ENCODE data around the gene ZBTB11. TPM values are rescaled to one million over a fixed set of nuclear protein-coding genes. Genes with fewer than 3 reads are reported as not detected.
"Not testable (repeated sequence)": the region's sequence is repeated elsewhere in the genome, so short reads cannot be mapped to it uniquely, and the experiment has no call there.

ZBTB11 gene
- total RNA-seq, 1 donor from 2014 or later, result 29.0 TPM

DNA sequence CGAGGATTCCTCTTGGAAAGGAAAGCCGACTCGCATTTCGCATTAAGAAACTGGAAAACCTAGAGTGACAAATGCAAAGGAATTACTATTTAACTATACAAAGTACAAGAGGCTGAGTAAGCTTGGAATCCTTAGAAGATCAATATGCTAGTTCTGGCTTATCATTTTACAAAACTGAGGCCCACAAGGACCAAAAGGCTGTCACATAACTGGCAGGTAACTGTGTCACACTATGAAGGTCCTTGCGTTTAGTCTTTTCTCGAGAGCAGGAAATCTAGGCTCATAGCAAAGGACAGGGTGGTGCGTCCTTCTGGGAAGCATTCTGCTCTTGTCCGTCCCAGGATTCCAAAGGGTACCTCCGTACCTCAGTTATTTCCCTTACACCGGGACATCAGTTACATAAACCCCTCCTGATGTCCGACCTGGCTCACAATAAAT is 9.0 kb upstream of the ZBTB11 start:
- Mint-ChIP-seq H3K36me3 (ENCODE audit: low read depth) (peaks cover 32% of the 10 kb centered on the region), H3K27me3 (ENCODE audit: insufficient read depth) (no peaks in the 10 kb centered on the region), H3K4me1 (ENCODE audit: low read depth) (peaks cover 30% of the 10 kb centered on the region), H3K4me3 (peak overlapping the region; percentile 99), H3K27ac (peak overlapping the region; percentile 97), H3K9me3 (no peaks in the 10 kb centered on the region)
- intact Hi-C loops (cut with micrococcal nuclease), result loop anchor here (1.0 to 10.0 kb wide), 8 partner anchors 9 to 1351 kb away; partner anchors contain the start of genes CEP97, NIT2, NXPE3 and PCNP
- DNase-seq (ENCODE audit: low spot score), result no peak

DNA sequence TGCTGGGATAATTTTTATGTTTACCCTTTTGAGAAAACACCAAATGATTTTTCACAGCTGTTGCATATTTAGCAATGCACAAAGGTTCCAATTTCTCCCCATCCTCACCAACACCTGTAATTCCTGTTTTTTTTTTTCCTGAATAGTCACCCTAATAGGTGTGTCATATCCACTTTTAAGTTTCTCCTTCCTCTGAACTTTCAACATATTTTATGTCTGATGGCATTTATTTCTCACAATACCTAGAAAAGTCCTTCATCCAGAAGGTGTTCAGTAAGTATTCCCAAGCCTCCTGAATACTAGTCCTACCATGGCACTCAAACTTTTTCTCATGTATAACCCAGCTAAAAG is 8.1 kb upstream of the ZBTB11 start:
- no peak for DNase-seq (ENCODE audit: low spot score)
- Mint-ChIP-seq H3K9me3 (no peaks in the 10 kb centered on the region), H3K36me3 (ENCODE audit: low read depth) (peaks cover 37% of the 10 kb centered on the region), H3K27me3 (ENCODE audit: insufficient read depth) (no peaks in the 10 kb centered on the region), H3K4me3 (peak overlapping the region; percentile 99), H3K4me1 (ENCODE audit: low read depth) (peaks cover 33% of the 10 kb centered on the region), H3K27ac (peak overlapping the region; percentile 97)
- intact Hi-C loops (cut with micrococcal nuclease), result loop anchor here (5.0 to 10.0 kb wide), 2 partner anchors 542 to 1350 kb away; partner anchors contain the start of gene NIT2

GRCh38 chr3:101680466-101680865 is 3.5 kb upstream of the ZBTB11 start:
- DNase-seq (ENCODE audit: low spot score), result no peak
- Mint-ChIP-seq H3K4me1 (ENCODE audit: low read depth) (peaks cover 38% of the 10 kb centered on the region), H3K9me3 (no peaks in the 10 kb centered on the region), H3K27ac (peak overlapping the region; percentile 70), H3K36me3 (ENCODE audit: low read depth) (peaks cover 40% of the 10 kb centered on the region), H3K27me3 (ENCODE audit: insufficient read depth) (no peaks in the 10 kb centered on the region), H3K4me3 (peak overlapping the region; percentile 22)
- intact Hi-C loops (cut with micrococcal nuclease), result loop anchor here (10.0 kb wide), 1 partner anchor 1346 kb away; the partner anchor contains the start of gene NIT2

GRCh38 chr3:101678837-101679236 is 1.9 kb upstream of the ZBTB11 start:
- not testable (repeated sequence) for H3K27me3 Mint-ChIP-seq (ENCODE audit: insufficient read depth); DNase-seq (ENCODE audit: low spot score); H3K4me3 Mint-ChIP-seq; H3K27ac Mint-ChIP-seq; H3K9me3 Mint-ChIP-seq
- Mint-ChIP-seq H3K36me3 (ENCODE audit: low read depth) (peaks cover 35% of the 10 kb centered on the region), H3K4me1 (ENCODE audit: low read depth) (peaks cover 41% of the 10 kb centered on the region)
- intact Hi-C loops (cut with micrococcal nuclease), result loop anchor here (5.0 kb wide), 4 partner anchors 258 to 1862 kb away; partner anchors contain the start of gene CMSS1

DNA sequence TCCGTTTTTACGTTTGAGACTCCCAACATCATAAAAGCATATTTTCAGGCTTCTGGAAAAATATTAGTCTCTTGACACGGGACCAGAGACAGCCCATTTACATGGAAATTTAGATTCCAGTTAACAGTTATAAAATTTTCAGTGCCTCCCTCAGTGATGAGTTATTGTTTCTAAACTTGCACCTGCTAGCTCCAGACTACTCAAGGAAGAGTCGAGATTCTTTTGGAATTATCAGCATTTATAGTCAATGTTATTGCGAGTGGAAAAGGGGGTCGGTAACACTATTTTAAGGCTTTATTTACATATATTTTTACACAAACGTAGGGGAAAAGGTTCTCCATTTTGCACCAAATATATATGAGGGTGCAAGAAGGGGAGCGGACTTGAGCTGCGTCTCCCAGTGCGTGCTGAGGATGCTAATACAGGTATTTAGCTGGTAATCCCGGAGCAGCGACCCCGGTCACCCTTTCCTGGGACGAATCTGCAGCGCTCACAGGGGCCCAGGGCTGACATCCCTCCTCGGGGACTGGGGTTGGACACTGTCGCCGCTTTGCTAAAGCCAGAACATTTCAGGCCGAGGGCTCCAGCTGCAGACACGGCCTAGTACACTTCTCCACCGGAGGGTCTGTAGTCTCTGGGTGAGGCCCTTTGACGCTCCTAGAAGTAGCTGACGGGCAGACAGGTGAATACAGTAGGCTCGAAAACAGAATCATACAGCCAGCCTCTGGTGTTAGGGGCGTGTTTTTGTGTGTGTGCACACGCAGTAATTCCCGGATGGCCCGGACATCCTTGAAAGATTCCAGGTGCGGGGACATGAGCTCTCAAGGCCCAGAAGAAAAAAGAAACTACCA is 729 bp upstream of the ZBTB11 start:
- peaks cover 51% of the 10 kb centered on the region for H3K4me1 Mint-ChIP-seq (ENCODE audit: low read depth)
- H3K27ac Mint-ChIP-seq, result peak overlapping the region; percentile 97
- intact Hi-C loops (cut with micrococcal nuclease), result loop anchor here (1.0 to 5.0 kb wide), 11 partner anchors 9 to 1860 kb away; partner anchors contain the start of genes CEP97, CMSS1, LNP1 and NXPE3
- DNase-seq (ENCODE audit: low spot score), result no peak
- H3K4me3 Mint-ChIP-seq, result peak overlapping the region; percentile 96
- H3K27me3 Mint-ChIP-seq (ENCODE audit: insufficient read depth), result no peaks in the 10 kb centered on the region
- peaks cover 35% of the 10 kb centered on the region for H3K36me3 Mint-ChIP-seq (ENCODE audit: low read depth)
- no peaks in the 10 kb centered on the region for H3K9me3 Mint-ChIP-seq

DNA sequence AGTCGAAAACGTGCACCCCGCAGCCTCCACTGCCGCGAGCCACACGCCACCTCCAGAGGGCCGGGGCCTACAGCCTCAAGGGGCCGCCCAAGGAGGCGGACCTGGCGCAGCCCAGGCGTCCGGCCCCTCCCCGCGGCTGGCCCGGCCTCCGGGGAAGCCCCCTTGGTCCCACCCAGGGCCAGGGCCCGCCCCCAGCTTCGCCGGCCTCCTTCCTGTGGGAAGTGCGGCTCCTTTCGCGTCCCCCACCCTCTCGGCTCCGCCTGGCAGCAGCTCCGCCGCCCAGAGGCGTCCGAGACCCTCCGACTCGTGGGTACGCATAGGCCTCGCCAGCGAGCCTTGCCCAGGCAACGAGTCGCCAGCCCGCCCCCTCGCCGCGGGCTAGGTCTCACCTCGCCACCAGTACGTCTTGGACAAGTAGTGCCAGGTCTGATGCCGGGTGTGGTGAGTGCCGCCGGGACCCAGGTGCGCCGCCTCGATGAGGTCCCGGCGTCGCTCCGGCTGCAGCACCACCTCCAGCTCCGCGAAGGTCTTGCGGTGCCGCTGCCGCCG is 642 bp downstream of the ZBTB11 start:
- intact Hi-C loops (cut with micrococcal nuclease), result loop anchor here (1.0 to 5.0 kb wide), 11 partner anchors 32 to 1859 kb away; partner anchors contain the start of genes CMSS1, LNP1, PCNP and SENP7
- peak overlapping the region; percentile 97 for H3K27ac Mint-ChIP-seq
- peaks cover 34% of the 10 kb centered on the region for H3K36me3 Mint-ChIP-seq (ENCODE audit: low read depth)
- no peaks in the 10 kb centered on the region for H3K9me3 Mint-ChIP-seq
- DNase-seq (ENCODE audit: low spot score), result peak; percentile 96
- H3K4me1 Mint-ChIP-seq (ENCODE audit: low read depth), result peaks cover 59% of the 10 kb centered on the region
- H3K4me3 Mint-ChIP-seq, result peak overlapping the region; percentile 96
- no peaks in the 10 kb centered on the region for H3K27me3 Mint-ChIP-seq (ENCODE audit: insufficient read depth)

DNA sequence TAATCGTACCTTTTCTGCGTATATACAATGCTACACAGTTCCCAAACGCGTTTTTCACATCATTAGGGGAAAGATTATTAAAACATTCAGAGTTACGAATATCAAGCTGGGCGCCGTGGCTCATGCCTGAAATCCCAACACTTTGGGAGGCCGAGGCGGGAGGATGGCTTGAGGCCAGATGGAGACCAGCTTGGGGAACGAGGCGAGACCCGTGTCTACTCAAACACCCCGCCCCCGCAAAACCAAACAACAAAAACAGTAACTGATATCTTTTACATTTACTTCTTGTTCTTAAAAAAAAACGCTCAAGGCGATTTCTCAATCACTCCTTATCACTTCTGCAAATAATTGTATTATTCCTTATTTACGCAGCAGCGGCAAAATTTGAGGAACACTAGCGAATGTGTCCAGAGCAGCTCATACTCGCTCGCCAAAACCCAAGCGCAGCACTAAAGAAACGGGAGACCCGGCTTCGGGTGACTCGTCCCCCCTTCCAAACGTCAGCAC is 1.2 kb downstream of the ZBTB11 start:
- peaks cover 59% of the 10 kb centered on the region for H3K4me1 Mint-ChIP-seq (ENCODE audit: low read depth)
- no peak for DNase-seq (ENCODE audit: low spot score)
- no peaks in the 10 kb centered on the region for H3K9me3 Mint-ChIP-seq
- H3K4me3 Mint-ChIP-seq, result peak overlapping the region; percentile 96
- no peaks in the 10 kb centered on the region for H3K27me3 Mint-ChIP-seq (ENCODE audit: insufficient read depth)
- H3K36me3 Mint-ChIP-seq (ENCODE audit: low read depth), result peaks cover 31% of the 10 kb centered on the region
- intact Hi-C loops (cut with micrococcal nuclease), result loop anchor here (1.0 to 5.0 kb wide), 11 partner anchors 31 to 1858 kb away; partner anchors contain the start of genes CMSS1, LNP1, PCNP and SENP7
- peak overlapping the region; percentile 90 for H3K27ac Mint-ChIP-seq

GRCh38 chr3:101674518-101674917 is 2.4 kb downstream of the ZBTB11 start:
- Mint-ChIP-seq H3K27ac (no peak overlapping the region), H3K36me3 (ENCODE audit: low read depth) (peaks cover 32% of the 10 kb centered on the region), H3K9me3 (no peaks in the 10 kb centered on the region), H3K4me1 (ENCODE audit: low read depth) (peaks cover 57% of the 10 kb centered on the region), H3K27me3 (ENCODE audit: insufficient read depth) (no peaks in the 10 kb centered on the region), H3K4me3 (peak overlapping the region; percentile 96)
- intact Hi-C loops (cut with micrococcal nuclease), result no loop called here
- DNase-seq (ENCODE audit: low spot score), result no peak

DNA sequence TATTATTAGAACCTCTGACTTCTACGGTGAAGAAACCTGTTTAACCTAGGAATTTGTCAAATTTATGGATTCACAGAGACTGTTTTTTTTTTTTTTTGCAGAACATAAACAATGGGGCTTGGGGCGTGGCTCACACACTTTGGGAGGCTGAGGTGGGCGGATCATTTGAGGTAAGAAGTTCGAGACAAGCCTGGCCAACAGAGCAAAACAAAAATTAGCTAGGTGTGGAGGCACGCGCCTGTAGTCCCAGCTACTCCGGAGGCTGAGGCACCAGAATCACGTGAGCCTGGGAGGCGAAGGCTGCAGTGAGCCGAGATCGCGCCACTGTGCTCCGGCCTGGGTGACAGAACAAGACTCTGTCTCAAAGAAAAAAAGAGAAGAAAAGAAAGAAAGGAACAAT is 3.0 kb downstream of the ZBTB11 start:
- no peaks in the 10 kb centered on the region for H3K9me3 Mint-ChIP-seq
- intact Hi-C loops (cut with micrococcal nuclease), result no loop called here
- DNase-seq (ENCODE audit: low spot score), result no peak
- no peaks in the 10 kb centered on the region for H3K27me3 Mint-ChIP-seq (ENCODE audit: insufficient read depth)
- H3K27ac Mint-ChIP-seq, result no peak overlapping the region
- H3K4me1 Mint-ChIP-seq (ENCODE audit: low read depth), result peaks cover 57% of the 10 kb centered on the region
- peaks cover 32% of the 10 kb centered on the region for H3K36me3 Mint-ChIP-seq (ENCODE audit: low read depth)
- peak overlapping the region; percentile 74 for H3K4me3 Mint-ChIP-seq

GRCh38 chr3:101671014-101671413 is 5.9 kb downstream of the ZBTB11 start:
- DNase-seq (ENCODE audit: low spot score), result no peak
- peaks cover 38% of the 10 kb centered on the region for H3K36me3 Mint-ChIP-seq (ENCODE audit: low read depth)
- no peaks in the 10 kb centered on the region for H3K9me3 Mint-ChIP-seq
- H3K4me1 Mint-ChIP-seq (ENCODE audit: low read depth), result peaks cover 43% of the 10 kb centered on the region
- intact Hi-C loops (cut with micrococcal nuclease), result no loop called here
- peak overlapping the region; percentile 22 for H3K27ac Mint-ChIP-seq
- H3K4me3 Mint-ChIP-seq, result no peak overlapping the region
- no peaks in the 10 kb centered on the region for H3K27me3 Mint-ChIP-seq (ENCODE audit: insufficient read depth)

- peaks cover 54% of the 10 kb centered on the region for H3K36me3 Mint-ChIP-seq (ENCODE audit: low read depth)
- H3K27me3 Mint-ChIP-seq (ENCODE audit: insufficient read depth), result no peaks in the 10 kb centered on the region
- H3K27ac Mint-ChIP-seq, result peak overlapping the region; percentile 0
- DNase-seq (ENCODE audit: low spot score), result no peak
- H3K9me3 Mint-ChIP-seq, result no peaks in the 10 kb centered on the region
- H3K4me3 Mint-ChIP-seq, result no peak overlapping the region
- intact Hi-C loops (cut with micrococcal nuclease), result no loop called here
- H3K4me1 Mint-ChIP-seq (ENCODE audit: low read depth), result peaks cover 20% of the 10 kb centered on the region
Observed at GRCh38 chr3:101667844-101668243, 9.1 kb downstream of the ZBTB11 start.

DNA sequence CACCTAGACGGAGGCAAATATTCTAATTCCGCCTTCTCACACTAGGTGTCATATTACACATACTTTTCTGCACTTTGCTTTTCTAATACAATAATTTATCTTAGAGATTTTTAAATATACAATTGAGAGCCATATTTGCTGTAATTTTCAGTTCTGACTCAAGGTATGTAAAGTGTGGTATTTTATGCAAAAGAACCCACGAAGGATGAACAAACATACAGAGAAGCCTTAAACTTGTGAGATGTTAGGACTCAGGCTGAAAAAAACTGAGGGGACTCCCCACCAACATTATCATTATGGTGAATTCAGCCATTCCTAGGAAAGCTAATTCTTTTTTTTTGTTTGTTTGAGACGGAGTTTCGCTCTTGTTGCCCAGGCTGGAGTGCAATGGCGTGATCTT is 9.6 kb downstream of the ZBTB11 start:
- intact Hi-C loops (cut with micrococcal nuclease), result no loop called here
- Mint-ChIP-seq H3K36me3 (ENCODE audit: low read depth) (peaks cover 57% of the 10 kb centered on the region), H3K27ac (no peak overlapping the region), H3K27me3 (ENCODE audit: insufficient read depth) (no peaks in the 10 kb centered on the region), H3K9me3 (no peaks in the 10 kb centered on the region), H3K4me3 (no peak overlapping the region), H3K4me1 (ENCODE audit: low read depth) (peaks cover 15% of the 10 kb centered on the region)
- no peak for DNase-seq (ENCODE audit: low spot score)

DNA sequence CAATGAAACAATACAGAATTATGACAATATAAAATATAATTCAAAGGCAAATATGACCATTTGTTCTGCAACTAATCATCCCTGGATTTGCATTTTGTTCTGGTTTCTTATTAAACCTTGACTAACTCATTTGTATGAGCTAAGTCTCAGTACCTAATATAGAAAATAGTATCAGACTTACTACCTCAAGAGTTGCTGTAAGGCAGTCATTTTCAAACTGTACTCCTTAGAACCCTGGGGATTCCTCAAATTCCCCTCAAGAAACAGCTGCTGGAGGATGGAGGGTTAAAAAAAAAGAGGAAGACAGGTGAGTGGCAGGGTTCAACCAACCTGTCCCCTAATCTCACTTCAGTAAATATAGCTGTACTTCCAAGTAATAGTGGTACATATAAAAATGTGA is 11.1 kb downstream of the ZBTB11 start:
- Mint-ChIP-seq H3K36me3 (ENCODE audit: low read depth) (peaks cover 50% of the 10 kb centered on the region), H3K4me1 (ENCODE audit: low read depth) (peaks cover 2% of the 10 kb centered on the region), H3K27me3 (ENCODE audit: insufficient read depth) (no peaks in the 10 kb centered on the region), H3K9me3 (no peaks in the 10 kb centered on the region), H3K27ac (no peak overlapping the region), H3K4me3 (no peak overlapping the region)
- no peak for DNase-seq (ENCODE audit: low spot score)
- intact Hi-C loops (cut with micrococcal nuclease), result no loop called here
